T47D (cell line): ENCODE results near the gene ARHGEF11.

Experiments
- DNase-seq, 2 experiments: peaks; one replicate each; pipeline versions ENCODE4 v3.0.0 to v3.0.0-alpha.2; 2011 to 2012; ENCODE audit warnings: low read depth in 1 of 2, low spot score in 1 of 2
- JUND ChIP-seq: IDR thresholded peaks from 2 replicates; pipeline ENCODE4 v1.6.1; 2012; ENCODE audit warnings: low read depth
- in situ Hi-C: cut with HindIII; loops from 2 replicates; pipeline ENCODE4 v1.10.0; 2016; ENCODE audit warnings: low sequenced_read_pairs, low pct_unique_long_range_greater_than_20kb

ARHGEF11 gene

GRCh38 chr1:156911577-156912298 lies 133.8 kb downstream of the ARHGEF11 start:
- TF ChIP-seq JUND, result no peak
- DNase-seq, result no peak
- in situ Hi-C loops, result no loop called here

GRCh38 chr1:156910309-156910782 lies 135.2 kb downstream of the ARHGEF11 start:
- TF ChIP-seq JUND, result no peak
- no peak for DNase-seq
- in situ Hi-C loops, result no loop called here

DNA sequence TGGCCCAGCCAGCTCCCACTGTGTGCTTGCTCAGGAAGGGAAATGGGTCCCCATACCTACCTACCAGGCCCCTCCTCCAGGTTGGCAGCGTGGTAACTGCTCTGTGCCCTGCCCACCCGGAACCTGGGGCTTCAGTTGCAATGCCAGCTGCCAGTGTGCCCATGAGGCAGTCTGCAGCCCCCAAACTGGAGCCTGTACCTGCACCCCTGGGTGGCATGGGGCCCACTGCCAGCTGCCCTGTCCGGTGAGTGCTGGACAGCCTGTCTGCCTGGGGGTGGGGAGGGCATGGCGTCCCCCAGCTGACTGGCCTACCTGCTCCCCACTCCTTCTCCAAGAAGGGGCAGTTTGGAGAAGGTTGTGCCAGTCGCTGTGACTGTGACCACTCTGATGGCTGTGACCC lies 135.9 kb downstream of the ARHGEF11 start:
- DNase-seq, result no peak
- no peak for TF ChIP-seq JUND
- in situ Hi-C loops, result no loop called here

DNA sequence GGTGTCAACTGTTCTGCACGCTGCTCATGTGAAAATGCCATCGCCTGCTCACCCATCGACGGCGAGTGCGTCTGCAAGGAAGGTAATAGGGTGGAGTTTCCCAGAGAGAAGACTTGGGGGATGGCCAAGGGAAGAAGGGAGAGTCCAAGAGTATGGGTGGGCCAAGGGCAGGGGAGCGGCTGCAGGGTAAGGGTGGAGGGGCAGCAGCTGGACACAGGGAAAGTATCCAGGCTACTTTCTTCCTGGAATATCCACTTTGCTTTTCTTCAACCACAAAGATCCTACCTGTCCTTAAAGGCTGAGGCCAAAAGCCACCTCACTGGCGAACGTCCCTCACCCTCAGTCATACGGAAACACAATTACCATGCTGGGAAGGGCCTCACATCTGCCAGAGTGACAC lies 136.6 kb downstream of the ARHGEF11 start:
- no peak for DNase-seq
- in situ Hi-C loops, result no loop called here
- TF ChIP-seq JUND, result no peak

- no peak for DNase-seq
- in situ Hi-C loops, result no loop called here
- TF ChIP-seq JUND, result no peak
These were observed 137.0 kb downstream of the ARHGEF11 start for GRCh38 chr1:156908541-156908940.

- no peak for TF ChIP-seq JUND
- no peak for DNase-seq
- in situ Hi-C loops, result no loop called here
These were observed 139.2 kb downstream of the ARHGEF11 start for GRCh38 chr1:156906206-156906906.

GRCh38 chr1:156905651-156906050 lies 139.9 kb downstream of the ARHGEF11 start:
- no peak for TF ChIP-seq JUND
- in situ Hi-C loops, result no loop called here
- no peak for DNase-seq

- in situ Hi-C loops, result no loop called here
- no peak for DNase-seq
- no peak for TF ChIP-seq JUND
These were observed 140.4 kb downstream of the ARHGEF11 start for GRCh38 chr1:156905176-156905575.

DNA sequence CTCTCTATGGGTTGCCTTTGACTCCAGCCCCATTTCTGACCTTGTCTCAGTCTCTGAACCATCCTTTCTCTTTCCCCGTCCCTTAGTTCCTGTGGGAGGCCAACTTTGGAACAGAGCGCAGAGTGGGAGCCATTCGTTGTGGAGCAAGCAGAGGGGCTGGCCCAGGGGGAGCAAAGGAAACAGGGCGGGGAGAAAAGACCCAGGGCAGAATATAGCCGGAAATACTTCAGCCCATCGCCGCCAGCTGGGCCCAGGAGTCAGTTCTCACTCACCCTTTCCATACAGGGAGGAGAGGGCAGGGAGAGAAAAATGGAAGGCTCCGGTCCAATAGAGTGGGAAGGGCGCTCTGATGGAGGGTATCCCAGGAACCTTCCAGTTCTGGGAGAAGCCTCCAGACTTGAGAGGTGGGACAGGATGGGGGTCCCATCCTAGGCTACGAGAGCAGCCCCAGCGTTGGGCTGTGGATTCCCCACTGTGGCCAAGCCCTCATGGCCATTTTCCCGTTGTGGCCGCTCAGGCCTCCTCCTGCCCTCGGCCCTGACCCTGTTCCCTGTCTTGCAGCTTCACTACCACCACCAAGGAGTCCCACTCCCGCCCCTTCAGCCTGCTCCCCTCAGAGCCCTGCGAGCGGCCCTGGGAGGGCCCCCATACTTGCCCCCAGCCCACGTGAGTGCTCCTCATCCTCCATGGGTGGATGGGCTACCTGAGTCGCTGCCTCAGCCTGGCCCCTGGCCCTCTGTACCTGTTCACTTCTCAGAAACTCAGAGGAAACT lies 141.2 kb downstream of the ARHGEF11 start:
- in situ Hi-C loops, result no loop called here
- TF ChIP-seq JUND, result no peak
- no peak for DNase-seq

- no peak for TF ChIP-seq JUND
- in situ Hi-C loops, result no loop called here
- no peak for DNase-seq
These were observed 142.0 kb downstream of the ARHGEF11 start for GRCh38 chr1:156903328-156904091.

DNA sequence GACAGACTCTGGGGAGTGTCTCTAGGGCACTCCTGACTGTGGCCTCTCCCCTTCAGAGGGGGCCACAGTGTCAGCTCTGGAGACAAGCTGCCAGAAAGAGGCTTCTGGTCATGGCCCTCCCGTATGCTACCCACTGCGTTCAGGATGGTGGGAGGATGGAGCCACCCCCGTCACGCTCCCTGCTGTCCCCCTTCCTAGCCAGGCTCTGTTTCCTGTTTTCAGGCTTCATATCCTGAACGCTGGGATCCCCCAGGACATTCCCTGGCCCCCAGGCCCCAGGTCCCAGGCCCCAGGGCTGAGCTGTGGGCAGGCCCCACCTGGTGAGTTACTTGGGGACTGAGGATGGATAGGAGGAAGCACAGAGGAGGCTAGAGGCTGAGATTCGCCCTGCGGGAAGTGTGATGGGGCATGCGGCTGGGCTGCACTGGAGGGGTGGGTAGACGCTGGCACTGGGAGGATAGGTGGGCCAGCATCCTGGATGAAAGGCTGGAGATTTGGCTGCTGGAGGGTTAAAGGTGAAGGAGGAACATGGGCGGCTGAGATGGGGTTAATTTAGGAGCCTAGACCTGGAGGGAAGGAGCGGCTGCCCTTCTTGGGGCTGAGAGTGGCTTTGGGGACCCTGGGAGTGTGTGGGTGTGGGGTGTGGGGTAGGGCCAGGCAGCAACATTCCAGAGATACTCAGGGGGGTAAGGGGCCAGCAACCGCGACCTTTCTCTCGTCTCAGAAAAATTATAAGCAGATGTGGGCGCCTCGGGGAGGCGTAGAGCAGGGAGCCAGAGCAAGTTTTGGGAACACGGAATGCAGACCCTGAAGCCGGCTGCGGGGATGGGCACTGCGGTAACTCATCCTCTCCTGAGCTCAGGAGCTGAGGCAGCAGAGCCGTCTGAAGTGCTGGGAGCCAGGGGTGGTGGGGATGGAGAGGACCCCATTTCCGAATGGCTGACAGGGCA lies 143.3 kb downstream of the ARHGEF11 start:
- no peak for TF ChIP-seq JUND
- in situ Hi-C loops, result no loop called here
- DNase-seq, result no peak
